Fibroblast of skin of abdomen (primary cell): ENCODE measurements around the gene TGFBR3.

ENCODE experiments used
- DNase-seq: peaks from one replicate; pipeline ENCODE4 v3.0.0-alpha.2; 2013

TGFBR3 gene

DNA sequence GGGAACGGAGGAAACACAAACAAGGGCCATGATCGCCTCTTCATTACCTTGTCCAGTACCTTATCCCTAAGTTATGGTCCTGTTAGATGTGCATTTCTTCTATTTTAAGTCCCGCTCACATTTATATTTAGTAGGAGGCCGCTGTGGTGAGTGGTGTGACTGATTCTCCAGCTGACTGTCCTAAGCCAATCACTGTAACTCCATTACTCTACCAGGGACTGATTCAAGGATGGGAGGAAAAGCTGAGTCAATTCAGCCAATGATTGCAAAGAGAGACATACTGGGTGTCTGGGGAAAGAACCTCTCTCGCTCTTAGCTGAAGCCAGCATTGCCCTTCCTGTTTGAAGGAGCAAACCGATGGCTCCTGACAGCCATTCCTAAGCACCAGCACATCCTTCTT lies 59.7 kb downstream of the TGFBR3 start:
- DNase-seq: no peak

DNA sequence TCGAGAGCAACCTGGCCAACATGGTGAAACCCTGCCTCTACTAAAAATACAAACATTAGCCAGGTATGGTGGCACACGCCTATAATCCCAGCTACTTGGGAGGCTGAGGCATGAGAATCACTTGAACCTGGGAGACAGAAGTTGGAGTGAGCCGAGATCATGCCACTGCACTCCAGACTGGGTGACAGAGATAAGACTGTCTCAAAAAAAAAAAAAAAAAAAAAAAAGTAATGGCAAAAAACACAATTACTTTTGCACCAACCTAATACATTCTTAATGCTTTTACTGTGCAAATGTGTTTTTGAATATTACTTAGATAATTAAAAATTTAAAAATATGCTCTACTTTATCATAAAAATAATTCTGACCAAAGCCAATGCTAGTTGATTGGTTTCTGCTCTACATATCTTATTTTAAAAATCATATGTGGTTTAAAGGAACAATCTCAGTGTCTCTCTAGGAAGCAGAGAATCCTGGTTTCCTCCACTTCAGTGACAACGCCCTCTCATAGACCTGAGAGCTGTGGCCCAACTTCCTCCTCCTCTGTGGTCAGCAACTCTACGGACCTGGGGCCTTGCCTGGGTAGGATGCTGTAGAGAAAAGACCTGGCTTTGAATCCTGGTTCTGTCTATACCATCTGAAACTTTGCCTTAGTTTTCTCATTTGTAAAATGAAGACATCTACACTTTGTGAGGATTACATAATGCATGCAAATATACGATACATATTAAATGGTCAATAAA lies 64.7 kb downstream of the TGFBR3 start:
- no peak for DNase-seq

DNA sequence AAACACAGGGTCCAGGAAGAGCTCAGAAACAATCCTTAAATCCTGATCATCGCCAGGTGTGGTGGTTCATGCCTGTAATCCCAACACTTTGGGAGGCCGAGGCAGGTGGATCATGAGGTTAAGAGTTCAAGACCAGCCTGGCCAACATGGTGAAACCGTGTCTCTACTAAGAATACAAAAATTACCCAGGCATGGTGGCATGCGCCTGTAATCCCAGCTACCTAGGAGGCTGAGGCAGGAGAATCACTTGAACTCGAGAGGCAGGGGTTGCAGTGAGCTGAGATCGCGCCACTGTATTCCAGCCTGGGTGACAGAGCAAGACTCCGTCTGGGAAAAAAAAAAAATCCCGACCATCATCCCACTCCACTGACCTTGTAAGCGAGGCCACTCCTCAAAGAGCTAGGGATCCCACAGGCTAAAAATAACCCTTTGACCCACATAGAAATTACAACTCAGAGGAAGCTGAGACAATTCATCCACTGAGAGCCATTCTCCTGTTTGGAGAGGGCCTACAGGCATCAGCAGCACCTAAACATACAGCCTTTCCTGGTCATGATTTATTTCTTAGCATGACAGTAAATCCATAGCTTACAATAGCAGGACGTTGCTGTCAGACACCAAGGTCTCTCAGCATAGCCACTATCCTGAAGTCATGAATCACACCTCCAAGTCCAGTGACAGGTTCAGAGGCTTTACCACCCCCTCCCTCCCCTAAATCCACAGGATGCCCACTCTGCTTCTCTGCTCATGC lies 66.7 kb downstream of the TGFBR3 start:
- DNase-seq: no peak

DNA sequence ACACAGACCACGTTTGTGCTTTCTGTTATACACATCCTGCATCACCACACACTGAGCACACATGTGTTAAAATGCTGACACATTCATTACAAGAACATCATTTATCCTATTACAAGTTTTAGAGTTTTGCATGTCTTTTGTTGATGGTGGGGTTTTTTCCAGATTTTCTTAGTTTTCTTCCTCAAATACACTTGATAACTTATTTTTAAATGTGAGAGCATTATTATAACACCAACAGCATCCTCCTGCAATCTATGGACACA lies 67.3 kb downstream of the TGFBR3 start:
- DNase-seq: no peak

DNA sequence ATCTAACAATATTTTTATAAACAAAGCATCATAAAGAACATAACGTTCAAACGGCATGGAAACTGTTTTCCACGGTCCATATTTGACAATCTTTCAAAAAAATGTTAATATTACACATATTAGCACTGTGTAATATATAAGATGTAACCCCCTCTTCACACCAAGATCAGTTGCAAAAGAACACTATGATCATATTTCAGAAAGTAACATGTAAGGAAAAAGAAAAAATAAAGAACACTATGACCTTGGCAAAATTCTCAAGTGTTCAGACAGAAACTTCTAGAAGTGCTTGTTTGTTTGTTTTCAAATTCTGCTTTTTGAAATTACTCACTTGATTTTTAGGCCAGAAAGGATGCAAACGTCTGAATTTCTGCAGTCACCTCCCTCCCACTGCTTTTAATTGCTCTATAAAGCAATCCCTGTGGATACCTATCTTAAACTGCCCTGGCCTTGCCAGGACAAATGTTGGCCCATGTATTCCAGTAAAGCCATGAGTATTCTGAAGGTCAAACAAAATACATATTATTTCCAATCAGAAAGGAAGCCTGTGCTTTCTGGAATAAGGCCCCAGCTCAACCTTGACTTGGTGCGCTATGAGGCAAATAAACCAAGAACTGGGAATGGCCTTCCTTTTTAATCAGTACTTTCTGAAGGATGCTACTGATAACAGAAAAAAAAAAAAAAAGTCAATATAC lies 68.6 kb downstream of the TGFBR3 start:
- no peak for DNase-seq

DNA sequence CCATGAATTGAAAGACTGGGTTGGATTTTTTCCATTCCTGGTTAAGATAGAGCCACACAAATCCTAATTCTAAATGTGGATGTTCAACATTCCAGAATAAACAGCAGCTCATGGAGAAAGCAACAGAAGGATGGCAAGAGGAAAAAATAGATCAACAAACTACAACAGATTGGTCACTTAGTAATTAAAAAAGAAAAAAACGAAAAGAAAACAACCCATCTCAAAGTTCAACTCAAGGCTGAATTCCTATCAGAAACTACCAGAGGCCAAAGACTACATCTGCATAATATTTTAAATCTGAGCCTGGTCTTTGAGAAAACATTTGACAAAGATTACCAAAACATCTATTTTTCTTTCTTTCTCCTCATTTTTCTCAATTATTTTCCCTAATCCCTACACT lies 69.9 kb downstream of the TGFBR3 start:
- no peak for DNase-seq

DNA sequence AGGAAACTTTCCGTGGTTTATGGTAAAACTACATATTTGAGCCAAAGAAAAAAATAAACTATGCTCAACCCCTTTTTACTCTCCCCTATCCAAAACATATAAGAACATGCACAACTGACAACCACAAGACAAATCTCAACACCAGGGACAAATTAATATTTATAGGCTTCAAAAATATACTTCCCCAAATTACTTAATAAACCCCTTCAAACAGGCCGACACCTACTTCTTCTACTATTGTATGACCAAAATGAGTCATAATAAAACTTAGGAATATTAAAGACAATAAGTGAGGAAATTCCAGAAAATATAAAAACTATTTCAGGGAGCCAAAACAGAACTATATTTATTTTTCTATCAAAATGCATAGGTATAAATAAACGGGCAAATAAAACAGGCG lies 71.5 kb downstream of the TGFBR3 start:
- DNase-seq: no peak

DNA sequence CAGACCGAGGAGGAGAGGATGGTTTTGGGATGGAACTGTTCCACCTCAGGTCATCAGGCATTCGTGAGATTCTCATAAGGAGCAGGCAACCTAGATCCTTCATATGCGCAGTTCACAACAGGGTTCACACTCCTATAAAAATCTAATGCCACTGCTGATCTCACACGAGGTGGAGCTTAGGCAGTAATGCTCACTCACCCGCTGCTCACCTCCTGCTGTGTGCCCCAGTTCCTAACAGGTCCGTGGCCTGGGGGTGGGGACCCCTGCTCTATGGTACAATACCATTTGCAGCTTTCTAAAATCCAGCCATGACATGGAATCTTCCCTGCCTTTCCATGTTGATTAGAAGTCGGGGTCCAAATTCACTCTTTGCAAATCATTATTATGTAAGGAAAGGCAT lies 72.1 kb downstream of the TGFBR3 start:
- no peak for DNase-seq

DNA sequence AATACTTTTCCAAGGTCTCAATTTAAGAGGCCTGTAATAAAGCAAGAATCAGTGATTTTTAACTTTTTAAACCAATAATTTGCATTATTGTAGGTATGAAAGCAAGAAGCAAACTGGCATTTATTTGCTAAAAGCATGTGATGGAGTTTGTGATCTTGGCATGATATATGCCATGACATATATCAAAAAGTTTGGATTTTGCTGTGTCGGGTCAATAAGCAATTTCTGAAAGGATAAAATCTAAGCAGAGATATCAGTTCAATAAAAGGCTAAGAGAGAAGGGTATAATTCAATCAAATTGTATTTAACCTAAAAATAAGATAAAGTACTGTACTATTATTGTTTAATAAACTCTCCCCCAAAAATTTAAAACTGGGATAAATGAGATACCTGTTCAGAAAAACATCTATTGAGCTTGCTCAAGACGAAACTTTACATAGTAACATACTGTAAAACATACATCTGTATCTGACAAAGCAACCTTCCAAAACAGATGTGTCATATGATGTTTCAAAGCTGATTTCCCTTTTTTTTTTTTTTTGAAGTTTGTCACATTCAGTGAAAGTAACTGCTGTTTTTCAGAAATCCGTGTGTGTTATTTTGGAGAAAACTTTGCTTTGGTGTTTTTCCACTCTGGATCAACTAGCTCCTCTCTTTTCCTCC lies 74.5 kb downstream of the TGFBR3 start:
- no peak for DNase-seq

DNA sequence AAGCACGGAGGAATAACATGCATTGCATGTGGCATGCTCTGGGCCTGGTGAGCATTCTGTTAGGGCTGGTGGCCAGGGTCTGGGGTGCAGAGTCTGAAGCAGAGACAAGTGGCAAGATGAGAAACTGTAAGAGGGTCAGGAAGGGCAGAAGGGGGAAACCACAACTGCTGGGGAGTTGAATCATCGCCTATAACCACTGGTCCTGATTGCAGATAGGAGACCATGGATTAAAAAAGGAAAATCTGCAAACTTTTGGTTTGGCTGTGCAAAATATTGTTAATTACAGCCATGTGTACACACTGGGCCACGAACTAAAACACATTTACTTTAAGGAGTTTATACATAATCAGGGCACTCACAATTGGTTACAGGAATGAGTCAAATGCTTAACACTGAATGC lies 76.6 kb downstream of the TGFBR3 start:
- peak; percentile 77 for DNase-seq

DNA sequence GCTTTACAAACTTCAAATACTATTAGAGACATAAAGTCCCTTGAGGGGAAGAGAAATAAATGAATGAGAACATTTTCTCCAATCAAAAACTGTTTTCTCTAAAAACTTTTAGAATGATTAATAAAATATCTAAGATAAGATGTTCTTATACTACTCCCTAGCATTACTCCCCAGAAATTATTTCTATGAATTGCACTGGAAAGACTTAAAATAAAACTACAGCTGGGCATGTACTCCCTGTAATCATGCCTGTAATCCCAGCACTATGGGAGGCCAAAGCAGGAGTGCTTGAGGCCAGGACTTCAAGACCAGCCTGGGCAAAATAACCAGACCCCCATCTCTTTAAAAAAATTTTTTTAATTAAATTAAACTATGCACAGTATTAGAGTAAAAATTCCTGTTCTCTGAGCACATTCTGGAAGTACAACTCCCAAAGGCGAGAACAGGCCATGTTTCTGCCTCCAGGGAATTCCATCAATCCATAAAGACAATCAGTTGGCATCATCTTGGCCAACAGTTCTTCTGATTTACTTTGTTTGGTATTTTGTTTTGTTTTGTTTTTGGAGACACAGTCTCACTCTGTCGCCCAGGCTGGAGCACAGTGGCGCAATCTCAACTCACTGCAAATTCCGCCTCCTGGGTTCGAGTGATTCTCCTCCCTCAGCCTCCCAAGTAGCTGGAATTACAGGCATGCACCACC lies 77.9 kb downstream of the TGFBR3 start:
- DNase-seq: no peak

DNA sequence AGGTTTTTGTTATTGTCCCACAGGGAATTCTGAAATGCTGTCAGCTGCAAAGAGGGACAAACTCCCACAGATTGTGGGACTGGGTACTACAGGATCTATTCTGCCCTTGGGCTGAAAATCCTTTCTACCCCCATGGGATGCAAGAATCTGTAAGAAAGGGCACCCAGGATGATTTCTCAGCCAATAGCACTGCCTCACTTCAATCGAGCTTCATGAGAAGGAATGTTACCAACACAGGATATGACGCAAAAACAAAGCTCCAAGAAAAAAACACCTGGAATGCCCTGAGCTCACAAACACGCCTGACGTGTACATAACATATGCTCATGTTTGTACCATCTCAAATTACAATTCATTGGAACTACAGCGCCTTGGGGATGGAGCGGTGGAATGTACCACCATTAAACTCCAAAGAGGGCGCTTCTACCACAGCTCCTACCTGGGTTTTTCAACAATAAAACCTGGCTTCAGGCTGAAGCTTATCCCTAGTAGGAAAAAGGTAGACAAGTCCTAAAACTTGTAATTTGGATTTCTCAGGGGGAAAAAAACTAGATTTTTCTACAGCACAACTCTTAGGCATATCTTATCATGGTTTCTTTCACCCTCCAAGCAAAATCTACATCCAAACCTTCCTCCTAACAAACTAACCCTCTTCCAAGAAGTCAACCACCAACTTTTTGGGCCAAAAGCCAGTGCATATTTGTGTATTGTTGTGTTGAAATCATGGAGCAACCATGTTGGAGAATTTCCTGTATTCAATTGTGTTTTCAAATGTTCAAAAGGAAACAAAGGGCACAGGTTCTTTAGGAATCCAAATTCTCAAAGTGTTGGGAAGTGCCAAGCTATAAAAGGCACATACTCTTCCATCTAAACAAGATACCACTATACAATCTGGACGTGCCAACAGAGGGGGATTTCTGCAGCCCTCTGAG lies 78.9 kb downstream of the TGFBR3 start:
- peak; percentile 77 for DNase-seq

DNA sequence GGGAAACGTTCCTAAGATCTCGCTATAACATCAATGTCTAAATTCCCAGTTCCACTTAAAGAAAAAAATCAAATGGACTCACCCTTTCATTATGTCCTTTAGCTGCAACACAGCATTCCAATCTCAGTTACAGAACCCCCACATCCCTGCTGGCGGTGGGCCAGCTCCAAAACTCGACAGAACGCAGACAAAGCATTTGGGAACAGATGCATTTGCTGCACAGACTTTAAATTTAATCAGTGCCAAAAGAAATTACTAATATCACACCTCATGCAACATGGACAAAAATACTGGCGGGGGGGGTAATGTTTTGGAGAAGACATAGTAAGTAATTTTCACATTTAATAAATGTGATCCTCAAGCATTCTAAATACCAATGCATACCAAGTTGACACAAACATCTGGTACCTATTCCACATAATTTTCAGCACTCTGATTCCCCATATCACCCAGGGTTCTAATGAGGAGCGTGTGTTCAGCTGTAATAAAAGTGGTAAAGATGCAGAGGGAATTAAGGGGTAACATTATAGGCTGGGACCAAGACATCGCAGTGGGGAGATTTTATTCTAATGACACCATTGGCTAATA lies 79.7 kb downstream of the TGFBR3 start:
- DNase-seq: peak; percentile 87

DNA sequence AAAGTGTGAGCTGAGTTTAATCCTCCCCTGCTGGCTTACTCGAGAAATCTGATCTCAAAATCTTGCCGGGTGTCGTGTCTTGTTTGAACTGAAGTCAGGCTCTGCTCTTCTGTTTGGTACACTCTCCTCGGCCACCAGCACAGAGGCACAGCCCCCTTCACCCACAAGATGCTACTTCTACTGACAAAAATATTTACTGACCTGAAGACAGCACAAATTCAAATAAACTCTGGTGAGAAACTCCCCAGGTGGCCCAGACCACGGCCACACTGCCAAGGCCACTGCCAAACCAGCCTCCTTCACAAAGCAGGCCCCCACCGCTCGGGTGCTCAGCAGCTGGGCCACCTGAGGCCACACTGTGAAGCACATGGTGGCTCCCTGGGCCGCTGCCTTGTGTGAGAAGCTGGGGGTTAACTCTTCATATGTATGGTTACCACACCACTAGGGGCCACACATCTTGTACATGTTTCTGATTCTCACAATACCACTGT lies 80.6 kb downstream of the TGFBR3 start:
- no peak for DNase-seq

DNA sequence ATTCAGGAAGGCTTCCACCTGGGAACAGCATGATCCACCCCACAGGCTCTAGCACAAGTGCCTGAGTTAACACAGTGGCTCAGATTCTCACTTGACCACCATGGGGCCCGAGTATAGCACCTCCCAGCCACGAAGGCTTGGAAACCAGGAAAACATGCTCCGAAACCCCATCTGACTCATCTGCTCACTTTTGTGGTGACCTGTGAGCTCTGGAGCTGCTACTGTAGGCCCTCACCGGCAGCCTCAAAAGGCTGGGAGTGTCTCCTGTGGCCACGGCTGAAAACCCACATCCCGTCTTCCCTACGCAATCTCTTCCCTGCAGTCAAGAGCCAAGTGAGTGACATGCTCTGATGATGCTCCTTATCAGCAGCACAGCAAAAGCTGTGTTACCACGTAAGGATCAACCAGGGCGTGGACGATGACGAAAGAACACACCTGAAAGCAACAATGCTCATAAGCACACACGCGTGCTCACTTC lies 81.4 kb downstream of the TGFBR3 start:
- peak; percentile 74 for DNase-seq

DNA sequence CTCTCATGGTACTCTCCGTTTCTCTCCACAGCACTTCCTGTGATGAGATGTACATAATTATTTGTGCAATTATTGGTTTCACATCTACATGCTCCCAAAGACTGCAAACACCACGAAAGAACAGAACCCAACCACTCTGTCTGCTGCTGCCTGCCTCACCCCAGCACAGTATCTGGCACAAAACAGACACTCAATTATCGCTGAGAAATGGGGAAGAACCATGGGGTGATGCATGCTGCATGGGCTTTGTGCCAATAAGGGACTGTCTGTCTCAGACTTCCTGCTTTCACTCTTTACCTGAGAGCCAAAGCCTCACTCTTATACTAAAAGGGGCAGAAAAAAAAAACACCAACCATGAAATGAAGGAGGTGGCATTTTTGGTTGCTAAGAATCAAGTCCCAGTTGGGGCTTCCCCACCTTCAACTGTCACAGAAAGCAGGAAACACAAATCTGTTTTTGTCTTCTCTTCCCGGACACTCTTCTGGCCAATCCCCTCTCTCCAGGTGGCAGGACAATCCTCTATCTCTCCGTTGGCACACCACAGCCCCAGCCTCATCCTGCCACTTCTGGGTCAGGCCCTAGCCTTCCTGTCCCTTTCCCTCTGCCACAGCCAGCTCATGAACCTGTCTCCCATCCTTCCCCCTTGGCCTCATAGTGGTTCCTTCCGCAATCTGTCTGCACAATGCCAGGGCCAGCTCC lies 82.0 kb downstream of the TGFBR3 start:
- no peak for DNase-seq

DNA sequence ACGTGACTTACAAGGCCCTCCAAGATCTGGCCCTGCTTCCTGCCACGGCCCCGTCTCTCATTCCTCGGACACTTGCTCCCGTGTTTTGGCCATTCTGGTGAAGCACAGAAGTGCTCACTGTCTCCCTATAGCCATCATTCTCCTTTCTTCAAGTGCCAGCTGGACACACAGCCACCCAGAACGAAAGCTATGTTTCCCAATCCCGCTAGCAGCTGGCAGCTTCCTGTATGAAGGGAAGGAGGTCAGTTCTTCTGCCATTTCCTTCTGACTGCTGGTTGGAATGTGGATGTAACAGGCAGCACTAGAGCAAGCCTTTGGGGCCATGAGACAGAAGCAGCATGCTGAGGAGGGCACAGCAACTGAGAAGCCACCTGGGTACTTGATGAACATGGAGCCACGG lies 82.8 kb downstream of the TGFBR3 start:
- no peak for DNase-seq

DNA sequence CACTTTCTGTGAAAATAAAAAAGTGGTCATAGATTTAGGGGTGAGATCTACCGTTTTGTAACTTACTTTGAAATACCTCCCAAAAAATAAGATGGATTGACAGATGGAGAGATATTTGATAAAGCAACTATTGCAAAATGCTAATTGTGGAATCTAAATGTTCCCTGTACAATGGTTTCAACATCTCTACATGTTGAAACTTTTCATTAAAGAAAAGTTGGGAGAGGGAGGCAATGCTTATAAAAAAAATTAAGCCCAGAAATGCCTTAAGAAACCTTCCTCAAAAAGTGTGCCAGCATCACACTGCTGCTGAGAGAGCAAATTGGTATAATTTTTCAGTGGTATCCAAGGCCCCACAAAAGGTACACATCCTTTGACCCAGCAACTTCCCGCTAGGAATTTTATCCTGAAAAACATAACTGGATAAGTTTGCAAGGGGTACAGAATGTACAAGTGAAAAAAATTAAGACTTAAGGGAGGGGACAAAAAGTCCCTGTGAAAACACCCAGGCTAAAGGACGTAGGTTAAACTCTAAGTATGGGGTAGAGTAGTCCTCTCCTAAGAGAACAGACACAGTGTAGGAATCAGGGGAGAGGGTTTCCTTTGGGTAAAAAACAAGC lies 84.3 kb downstream of the TGFBR3 start:
- no peak for DNase-seq

DNA sequence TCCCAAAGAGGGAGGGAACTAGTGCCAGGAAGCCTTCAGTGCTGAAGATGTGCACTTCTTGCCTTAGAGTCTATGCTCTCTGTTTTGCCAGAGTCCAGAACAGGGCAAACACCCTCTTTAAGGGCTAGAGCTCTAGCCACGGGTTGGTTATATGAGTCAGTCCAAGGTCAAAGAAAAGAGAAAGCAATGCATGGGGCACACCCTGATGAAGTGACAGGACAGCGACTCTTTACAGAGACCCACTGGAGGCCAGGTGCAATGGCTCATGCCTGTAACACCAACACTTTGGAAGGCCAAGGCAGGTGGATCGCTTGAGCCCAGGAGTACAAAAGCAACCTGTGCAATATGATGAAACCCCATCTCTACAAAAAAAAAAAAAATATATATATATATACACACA lies 86.1 kb downstream of the TGFBR3 start:
- DNase-seq: no peak

DNA sequence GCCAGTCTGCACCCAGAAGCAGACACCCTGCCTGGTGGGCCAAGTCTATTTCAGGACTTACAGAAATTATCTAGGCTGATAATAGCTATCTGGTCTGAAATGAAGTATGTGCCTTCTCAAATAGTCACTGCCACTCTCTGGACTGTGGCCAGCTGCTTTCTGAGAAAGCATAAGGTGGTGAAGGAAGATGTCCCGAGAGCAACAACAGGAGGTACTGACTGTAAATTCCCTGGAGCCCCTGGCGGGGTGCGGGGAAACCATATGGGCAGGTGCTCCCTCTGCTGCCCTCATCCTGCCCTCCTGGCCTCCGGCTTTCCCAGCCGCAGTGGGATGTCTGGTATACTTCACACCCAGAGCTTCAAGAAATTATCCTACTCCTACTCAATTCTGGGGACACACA lies 86.8 kb downstream of the TGFBR3 start:
- no peak for DNase-seq
